HEK293T (cell line): ENCODE data around the gene CRADD.

ENCODE experiments used
- CTCF ChIA-PET: fragments of 350-600 bp; formaldehyde crosslinking; extraction: SDS; loops from one replicate; lab custom pipeline; 2021; ENCODE audit warnings: antibody characterized with exemption, inconsistent platforms; lab: Yijun Ruan, JAX
- POLR2A ChIA-PET: fragments of 350-600 bp; formaldehyde crosslinking; extraction: SDS; loops from one replicate; lab custom pipeline; 2020; ENCODE audit warnings: antibody characterized with exemption, inconsistent platforms; lab: Yijun Ruan, JAX
- DNase-seq: peaks from one replicate; pipeline ENCODE4 v3.0.0; 2012; ENCODE audit warnings: mixed read lengths; ENCODE audit errors: extremely low spot score
- ARNT ChIP-seq: fragments of 450-650 bp; IDR thresholded peaks from 2 replicates; pipeline ENCODE4 v1.6.1; 2017; ENCODE audit warnings: mild to moderate bottlenecking
- BHLHE40 ChIP-seq: fragments of 450-650 bp; IDR thresholded peaks from 2 replicates; pipeline ENCODE4 v1.6.1; 2016; ENCODE audit warnings: mild to moderate bottlenecking, moderate library complexity, borderline replicate concordance
- CTBP1 ChIP-seq: fragments of 450-650 bp; IDR thresholded peaks from 2 replicates; pipeline ENCODE4 v1.6.1; 2016; ENCODE audit warnings: borderline replicate concordance
- ELF4 ChIP-seq: fragments of 450-650 bp; IDR thresholded peaks from 2 replicates; pipeline ENCODE4 v1.6.1; 2017; ENCODE audit warnings: antibody characterized with exemption
- FOXA1 ChIP-seq: fragments of 450-650 bp; IDR thresholded peaks from 2 replicates; pipeline ENCODE4 v1.6.1; 2016; ENCODE audit warnings: mild to moderate bottlenecking
- FOXK2 ChIP-seq: fragments of 450-650 bp; IDR thresholded peaks from 2 replicates; pipeline ENCODE4 v1.6.1; 2016; ENCODE audit warnings: mild to moderate bottlenecking
- FOXM1 ChIP-seq: fragments of 450-650 bp; IDR thresholded peaks from 2 replicates; pipeline ENCODE4 v1.6.1; 2017; ENCODE audit warnings: mild to moderate bottlenecking, borderline replicate concordance
- HDGF ChIP-seq: fragments of 450-650 bp; IDR thresholded peaks from 2 replicates; pipeline ENCODE4 v1.6.1; 2017; ENCODE audit warnings: antibody characterized with exemption, borderline replicate concordance
- L3MBTL2 ChIP-seq: fragments of 450-650 bp; conservative IDR thresholded peaks from 2 replicates; pipeline ENCODE4 v1.6.1; 2016; ENCODE audit warnings: mild to moderate bottlenecking
- LEF1 ChIP-seq: fragments of 450-650 bp; IDR thresholded peaks from 2 replicates; pipeline ENCODE4 v1.6.1; 2017; ENCODE audit warnings: mild to moderate bottlenecking, borderline replicate concordance
- NFRKB ChIP-seq: fragments of 450-650 bp; IDR thresholded peaks from 2 replicates; pipeline ENCODE4 v1.6.1; 2016; ENCODE audit warnings: mild to moderate bottlenecking, moderate library complexity
- PKNOX1 ChIP-seq: fragments of 450-650 bp; IDR thresholded peaks from 2 replicates; pipeline ENCODE4 v1.6.1; 2016
- SP1 ChIP-seq: fragments of 450-650 bp; IDR thresholded peaks from 2 replicates; pipeline ENCODE4 v1.6.1; 2017
- SUZ12 ChIP-seq: fragments of 450-650 bp; IDR thresholded peaks from 2 replicates; pipeline ENCODE4 v1.6.1; 2016; ENCODE audit warnings: mild to moderate bottlenecking
- TARDBP ChIP-seq: fragments of 450-650 bp; IDR thresholded peaks from 2 replicates; pipeline ENCODE4 v1.6.1; 2016
- ZNF384 ChIP-seq: fragments of 450-650 bp; IDR thresholded peaks from 2 replicates; pipeline ENCODE4 v1.6.1; 2016

Gene CRADD

GRCh38 chr12:93914281-93914680 lies 237.1 kb downstream of the CRADD start:
- no peak for DNase-seq
- TF ChIP-seq ELF4 (no peak), ARNT (no peak), SUZ12 (no peak), FOXA1 (no peak), HDGF (no peak), CTBP1 (no peak), SP1 (no peak), NFRKB (no peak), LEF1 (no peak), TARDBP (no peak)
- CTCF ChIA-PET, result no interaction called here
- POLR2A ChIA-PET, result no interaction called here

- ChIA-PET POLR2A (no interaction called here), CTCF (no interaction called here)
- no peak for DNase-seq
- TF ChIP-seq PKNOX1 (no peak), TARDBP (no peak), CTBP1 (no peak), ARNT (no peak), ELF4 (no peak), FOXA1 (no peak), HDGF (no peak), SP1 (no peak), ZNF384 (no peak), NFRKB (no peak), SUZ12 (no peak), LEF1 (no peak), FOXK2 (no peak), FOXM1 (no peak), L3MBTL2 (no peak)
Observed at GRCh38 chr12:93915411-93915810, 238.2 kb downstream of the CRADD start.

GRCh38 chr12:93916402-93916801 lies 239.2 kb downstream of the CRADD start:
- TF ChIP-seq SUZ12, result no peak
- no peak for TF ChIP-seq LEF1
- CTCF ChIA-PET, result no interaction called here
- no peak for DNase-seq
- POLR2A ChIA-PET, result no interaction called here

GRCh38 chr12:93918262-93918661 lies 241.1 kb downstream of the CRADD start:
- no peak for DNase-seq
- ChIA-PET POLR2A (no interaction called here), CTCF (no interaction called here)
- no peak for TF ChIP-seq ARNT
- TF ChIP-seq SP1, result no peak
- no peak for TF ChIP-seq ELF4
- TF ChIP-seq FOXM1, result no peak
- TF ChIP-seq TARDBP, result no peak
- no peak for TF ChIP-seq PKNOX1
- TF ChIP-seq HDGF, result no peak
- TF ChIP-seq BHLHE40, result no peak
- no peak for TF ChIP-seq SUZ12
- TF ChIP-seq CTBP1, result no peak
- no peak for TF ChIP-seq FOXA1
- TF ChIP-seq LEF1, result no peak
- TF ChIP-seq FOXK2, result no peak
- no peak for TF ChIP-seq ZNF384
- no peak for TF ChIP-seq NFRKB
- TF ChIP-seq L3MBTL2, result no peak

GRCh38 chr12:93918900-93919299 lies 241.7 kb downstream of the CRADD start:
- ChIA-PET CTCF (no interaction called here), POLR2A (no interaction called here)
- DNase-seq, result no peak
- TF ChIP-seq PKNOX1 (no peak), ARNT (no peak), FOXK2 (no peak), L3MBTL2 (no peak), NFRKB (no peak), FOXA1 (no peak), TARDBP (no peak), ZNF384 (no peak), ELF4 (no peak), LEF1 (no peak), CTBP1 (no peak), SP1 (no peak)

- no peak for TF ChIP-seq TARDBP
- no peak for TF ChIP-seq CTBP1
- TF ChIP-seq FOXA1, result no peak
- TF ChIP-seq SP1, result no peak
- TF ChIP-seq ZNF384, result no peak
- no peak for TF ChIP-seq LEF1
- no peak for TF ChIP-seq HDGF
- TF ChIP-seq PKNOX1, result no peak
- TF ChIP-seq FOXK2, result no peak
- no peak for TF ChIP-seq ARNT
- TF ChIP-seq L3MBTL2, result no peak
- no peak for TF ChIP-seq ELF4
- POLR2A ChIA-PET, result no interaction called here
- DNase-seq, result no peak
- CTCF ChIA-PET, result no interaction called here
Observed at GRCh38 chr12:93921521-93921920, 244.3 kb downstream of the CRADD start.
